Ishikawa (cell line): ENCODE measurements around the gene GCNA.

Experiments
- CEBPB ChIP-seq: IDR thresholded peaks from 2 replicates; pipeline ENCODE4 v1.6.1; 2012
- EP300 ChIP-seq: IDR thresholded peaks from 2 replicates; pipeline ENCODE4 v1.6.1; 2012; ENCODE audit warnings: borderline replicate concordance
- RAD21 ChIP-seq: IDR thresholded peaks from 2 replicates; pipeline ENCODE4 v1.6.1; 2012; ENCODE audit warnings: low read depth
- REST ChIP-seq: IDR thresholded peaks from 2 replicates; pipeline ENCODE4 v1.6.1; 2012; ENCODE audit warnings: low read depth, mild to moderate bottlenecking
- YY1 ChIP-seq: IDR thresholded peaks from 2 replicates; pipeline ENCODE4 v1.6.1; 2012; ENCODE audit warnings: low read depth
- TF ChIP-seq, protein P1 (sequence below): IDR thresholded peaks from 2 replicates; pipeline ENCODE4 v1.6.1; 2012

GRCh38 chrX:71533851-71534561, 44.2 kb upstream of the GCNA start:
- TF ChIP-seq REST: no peak
- TF ChIP-seq YY1: no peak
- TF ChIP-seq, protein P1, sequence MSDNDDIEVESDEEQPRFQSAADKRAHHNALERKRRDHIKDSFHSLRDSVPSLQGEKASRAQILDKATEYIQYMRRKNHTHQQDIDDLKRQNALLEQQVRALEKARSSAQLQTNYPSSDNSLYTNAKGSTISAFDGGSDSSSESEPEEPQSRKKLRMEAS: no peak
- TF ChIP-seq EP300: no peak
- TF ChIP-seq RAD21: no peak
- no peak for TF ChIP-seq CEBPB
